MM.1S (cell line): ENCODE results near the gene CCDC154.
"Not testable (repeated sequence)": the region's sequence is repeated elsewhere in the genome, so short reads cannot be mapped to it uniquely, and the experiment has no call there.

Source experiments
- DNase-seq: peaks from one replicate; pipeline ENCODE4 v3.0.0-alpha.2; 2015
- H2AFZ ChIP-seq: fragments of 300-600 bp; sonication (generic); 2 replicates; pipeline ENCODE4 v1.6.0; 2016; ENCODE audit warnings: antibody characterized with exemption, low read length
- H3F3A ChIP-seq: fragments of 300-600 bp; sonication (generic); 2 replicates; pipeline ENCODE4 v1.6.1; 2016; ENCODE audit warnings: mild to moderate bottlenecking, antibody characterized with exemption, low read length, moderate library complexity, mixed read lengths; ENCODE audit not compliant: insufficient read depth
- H3K27ac ChIP-seq: fragments of 300-600 bp; sonication (generic); 2 replicates; pipeline ENCODE4 v1.5.1; 2016; ENCODE audit warnings: mild to moderate bottlenecking, low read length
- H3K27me3 ChIP-seq: fragments of 300-600 bp; sonication (generic); replicated peaks from 2 replicates; pipeline ENCODE4 v1.6.0; 2016; ENCODE audit warnings: low read length; ENCODE audit not compliant: insufficient read depth
- H3K36me3 ChIP-seq: fragments of 300-600 bp; sonication (generic); replicated peaks from 2 replicates; pipeline ENCODE4 v1.6.1; 2016; ENCODE audit warnings: mild to moderate bottlenecking, low read length, mixed read lengths; ENCODE audit not compliant: insufficient read depth
- H3K4me1 ChIP-seq: fragments of 300-600 bp; sonication (generic); 2 replicates; pipeline ENCODE4 v1.6.1; 2016; ENCODE audit warnings: low read length, mixed read lengths
- H3K4me2 ChIP-seq: fragments of 300-600 bp; sonication (generic); 2 replicates; pipeline ENCODE4 v1.6.0; 2016; ENCODE audit warnings: low read depth, low read length
- H3K4me3 ChIP-seq: fragments of 300-600 bp; sonication (generic); 2 replicates; pipeline ENCODE4 v1.5.1; 2016; ENCODE audit warnings: low read length, mixed read lengths
- H3K79me2 ChIP-seq: fragments of 300-600 bp; sonication (generic); 2 replicates; pipeline ENCODE4 v1.6.1; 2016; ENCODE audit warnings: mixed run types, low read length, mixed read lengths
- H3K9ac ChIP-seq: fragments of 300-600 bp; sonication (generic); 2 replicates; pipeline ENCODE4 v1.6.1; 2016; ENCODE audit warnings: low read length, mixed read lengths
- H3K9me2 ChIP-seq: fragments of 300-600 bp; sonication (generic); replicated peaks from 2 replicates; pipeline ENCODE4 v1.6.1; 2016; ENCODE audit warnings: mild to moderate bottlenecking, low read length, mixed read lengths; ENCODE audit not compliant: insufficient read depth
- H3K9me3 ChIP-seq: fragments of 300-600 bp; sonication (generic); replicated peaks from 2 replicates; pipeline ENCODE4 v1.6.1; 2016; ENCODE audit warnings: mild to moderate bottlenecking, low read length, mixed read lengths; ENCODE audit not compliant: insufficient read depth
- H4K20me1 ChIP-seq: fragments of 300-600 bp; sonication (generic); 2 replicates; pipeline ENCODE4 v1.6.1; 2016; ENCODE audit warnings: mild to moderate bottlenecking, low read length, moderate library complexity, mixed read lengths; ENCODE audit not compliant: insufficient read depth
- CTCF ChIP-seq: fragments of 300-600 bp; sonication (generic); IDR thresholded peaks from 2 replicates; pipeline ENCODE4 v1.5.1; 2016; ENCODE audit warnings: antibody characterized with exemption, low read length, mixed read lengths
- EZH2 ChIP-seq: fragments of 300-600 bp; sonication (generic); optimal IDR thresholded peaks from 2 replicates; pipeline ENCODE3; 2017; ENCODE audit warnings: low read depth, mild to moderate bottlenecking, antibody characterized with exemption, low read length, mixed read lengths
- EZH2phosphoT487 ChIP-seq: fragments of 300-600 bp; sonication (generic); IDR thresholded peaks from 2 replicates; pipeline ENCODE4 v1.6.1; 2018; ENCODE audit warnings: antibody characterized with exemption, low read length

CCDC154 gene

GRCh38 chr16:1470481-1471251, 26.3 kb upstream of the CCDC154 start:
- Histone ChIP-seq H2AFZ (no peak overlapping the region), H3K9ac (no peak overlapping the region), H3K9me2 (no peaks in the 10 kb centered on the region), H3K4me3 (no peak overlapping the region), H3K4me2 (no peak overlapping the region), H4K20me1 (no peaks in the 10 kb centered on the region), H3K79me2 (peaks cover 67% of the 10 kb centered on the region), H3K27ac (no peak overlapping the region), H3K9me3 (no peaks in the 10 kb centered on the region), H3K4me1 (no peaks in the 10 kb centered on the region), H3F3A (no peaks in the 10 kb centered on the region), H3K36me3 (no peaks in the 10 kb centered on the region), H3K27me3 (no peaks in the 10 kb centered on the region)
- TF ChIP-seq EZH2phosphoT487: no peak
- TF ChIP-seq CTCF: no peak
- TF ChIP-seq EZH2: no peak
- DNase-seq: no peak

GRCh38 chr16:1469693-1470201, 25.4 kb upstream of the CCDC154 start:
- Histone ChIP-seq H3K4me1 (no peaks in the 10 kb centered on the region), H3K27ac (no peak overlapping the region), H3K79me2 (peaks cover 70% of the 10 kb centered on the region), H3K4me3 (no peak overlapping the region), H3K9me3 (no peaks in the 10 kb centered on the region), H3F3A (no peaks in the 10 kb centered on the region), H3K9me2 (no peaks in the 10 kb centered on the region), H3K4me2 (no peak overlapping the region), H2AFZ (no peak overlapping the region), H3K9ac (no peak overlapping the region), H3K36me3 (no peaks in the 10 kb centered on the region), H4K20me1 (no peaks in the 10 kb centered on the region), H3K27me3 (no peaks in the 10 kb centered on the region)
- TF ChIP-seq EZH2 (no peak), EZH2phosphoT487 (no peak), CTCF (no peak)
- DNase-seq: no peak

GRCh38 chr16:1469141-1469540, 24.8 kb upstream of the CCDC154 start:
- not testable (repeated sequence) for H3K4me3 ChIP-seq

GRCh38 chr16:1468426-1468810, 24.1 kb upstream of the CCDC154 start:
- Histone ChIP-seq H4K20me1 (no peaks in the 10 kb centered on the region), H3K9me3 (no peaks in the 10 kb centered on the region), H3K9ac (no peak overlapping the region), H3K4me3 (no peak overlapping the region), H3K4me2 (no peak overlapping the region), H3K27ac (no peak overlapping the region), H3K27me3 (no peaks in the 10 kb centered on the region), H3K36me3 (no peaks in the 10 kb centered on the region), H3K4me1 (no peaks in the 10 kb centered on the region), H3K79me2 (peaks cover 59% of the 10 kb centered on the region), H3F3A (no peaks in the 10 kb centered on the region), H3K9me2 (no peaks in the 10 kb centered on the region), H2AFZ (no peak overlapping the region)
- no peak for DNase-seq
- TF ChIP-seq CTCF (no peak), EZH2phosphoT487 (no peak), EZH2 (no peak)

More at GRCh38 chr16:1469141-1469540, 24.8 kb upstream of the CCDC154 start:
- H2AFZ ChIP-seq, DNase-seq, H3K9ac ChIP-seq, H3K9me3 ChIP-seq, H4K20me1 ChIP-seq, H3K27me3 ChIP-seq, H3K27ac ChIP-seq, H3K36me3 ChIP-seq, H3K9me2 ChIP-seq, H3K4me2 ChIP-seq, H3K4me1 ChIP-seq, H3F3A ChIP-seq: not testable (repeated sequence)
- H3K79me2 ChIP-seq: peaks cover 66% of the 10 kb centered on the region
